ENCODE data around the gene CDC42SE1. TPM values are rescaled to one million over a fixed set of nuclear protein-coding genes. Genes with fewer than 3 reads are reported as not detected.

Gene CDC42SE1
- total and polyA plus RNA-seq, 9 of the 15 experiments (the other 6 are each of a cell fraction or from before 2014, with no cell fraction given) = 78.1 to 189 (median 114) TPM

GRCh38 chr1:151051356-151052009 lies 7.9 kb downstream of the CDC42SE1 start (continued):
- TF ChIP-seq ZKSCAN3 (CRISPR knock-in tag; IDR thresholded peaks at IDR 0.05) (no peak), MBD1 (CRISPR knock-in tag; IDR thresholded peaks at IDR 0.05) (no peak), ESRRA (IDR thresholded peaks at IDR 0.05; ENCODE audit: borderline replicate concordance, low read depth) (no peak), POLR2AphosphoS5 (IDR thresholded peaks at IDR 0.05; ENCODE audit: control insufficient read depth, insufficient read depth, low read depth, low read length) (peak; percentile 62), GATA2 (CRISPR knock-in tag; IDR thresholded peaks at IDR 0.05) (0 out of 2 replicates have a peak, but pooled peaks have one; percentile 37), RFX1 (IDR thresholded peaks at IDR 0.05) (0 out of 2 replicates have a peak, but pooled peaks have one; percentile 11), CBFA2T3 (IDR thresholded peaks at IDR 0.05) (peak; percentile 76), DPF2 (IDR thresholded peaks at IDR 0.05) (peak; percentile 35; the same call in 1 of the 2 replicates), ARID1B (IDR thresholded peaks at IDR 0.05) (peak; percentile 60), STAT5A (IDR thresholded peaks at IDR 0.05; ENCODE audit: borderline replicate concordance, low read length) (no peak), PURB (CRISPR knock-in tag; IDR thresholded peaks at IDR 0.05; ENCODE audit: low read depth) (no peak), ZMIZ1 (IDR thresholded peaks at IDR 0.05; ENCODE audit: low read depth in 2 of 2, low read length in 2 of 2) (peak in 1 of 2 experiments; percentile 56; a peak in 1 of 4 replicates), CBFB (CRISPR knock-in tag; IDR thresholded peaks at IDR 0.05) (no peak), CBFA2T2 (conservative IDR thresholded peaks at IDR 0.05) (peak; percentile 41; the same call in 1 of the 2 replicates), SMARCE1 (IDR thresholded peaks at IDR 0.05) (0 out of 2 replicates have a peak, but pooled peaks have one; percentile 17), EZH2 (IDR thresholded peaks at IDR 0.05; ENCODE audit: borderline replicate concordance, low read depth, low read length) (no peak)

Measured in K562 (cell line).